GM21526 (cell line): ENCODE results near the gene BTG2.

Experiments used
- ATAC-seq: cut with Tn5 transposase; IDR thresholded peaks from one replicate; pipeline ENCODE4 v1.9.1; 2021; ENCODE audit warnings: moderate library complexity; ENCODE audit not compliant: unreplicated experiment, low FRiP score

BTG2 gene

DNA sequence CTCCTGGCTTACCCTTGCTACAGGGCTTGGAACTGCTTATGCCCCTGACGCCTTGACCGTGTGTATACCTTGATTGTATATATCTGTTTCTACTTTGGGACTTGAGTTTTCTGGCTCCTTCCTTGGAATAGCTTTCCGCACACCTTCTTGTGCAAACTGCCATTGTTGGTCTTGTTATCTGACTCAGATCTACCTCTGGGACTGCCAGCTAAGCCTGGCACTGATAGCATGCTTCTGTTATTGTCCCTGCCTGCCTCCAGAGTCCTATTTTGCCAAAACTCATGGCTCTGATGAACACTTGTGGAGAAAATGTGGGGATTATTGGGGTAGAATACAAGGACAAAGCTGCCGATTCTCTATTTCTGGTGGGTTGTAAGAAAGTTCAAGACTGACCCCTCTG lies 30.2 kb downstream of the BTG2 start:
- ATAC-seq, result no peak

GRCh38 chr1:203336097-203336496 lies 30.8 kb downstream of the BTG2 start:
- ATAC-seq, result no peak

- no peak for ATAC-seq
Measured at GRCh38 chr1:203338335-203339036, 33.2 kb downstream of the BTG2 start.

DNA sequence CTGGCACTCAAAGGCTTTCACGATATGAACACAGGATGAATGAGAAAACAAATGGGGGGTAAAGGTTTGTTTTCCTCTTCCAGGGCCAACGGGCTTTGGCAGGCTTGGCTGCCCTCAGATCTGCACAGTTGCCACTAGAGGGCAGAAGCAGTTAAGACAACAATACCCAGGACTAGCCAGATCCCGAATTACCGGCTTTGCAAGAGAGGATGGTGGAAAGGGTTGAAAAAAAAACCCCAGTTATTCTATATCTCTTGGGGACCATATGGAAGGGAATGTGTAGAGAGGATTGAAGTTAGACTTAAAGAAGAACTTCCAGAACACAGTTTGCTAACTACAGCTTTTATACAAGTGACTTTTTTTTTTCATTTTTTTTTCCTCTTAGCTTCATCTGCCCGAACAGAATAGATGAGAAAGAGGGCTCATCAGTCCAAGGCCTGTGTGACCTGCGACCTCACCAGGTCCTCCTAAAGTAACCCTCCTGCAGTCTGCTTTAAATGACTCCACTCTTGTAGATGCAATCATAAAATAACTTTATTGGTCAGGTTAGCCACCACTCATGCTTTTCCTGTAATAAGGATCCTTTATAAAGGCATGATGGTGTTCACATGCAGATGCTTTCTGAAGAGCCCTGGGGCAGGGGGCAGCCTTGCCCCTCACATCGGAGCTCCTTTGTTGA lies 34.9 kb downstream of the BTG2 start:
- ATAC-seq, result peak; percentile 50

DNA sequence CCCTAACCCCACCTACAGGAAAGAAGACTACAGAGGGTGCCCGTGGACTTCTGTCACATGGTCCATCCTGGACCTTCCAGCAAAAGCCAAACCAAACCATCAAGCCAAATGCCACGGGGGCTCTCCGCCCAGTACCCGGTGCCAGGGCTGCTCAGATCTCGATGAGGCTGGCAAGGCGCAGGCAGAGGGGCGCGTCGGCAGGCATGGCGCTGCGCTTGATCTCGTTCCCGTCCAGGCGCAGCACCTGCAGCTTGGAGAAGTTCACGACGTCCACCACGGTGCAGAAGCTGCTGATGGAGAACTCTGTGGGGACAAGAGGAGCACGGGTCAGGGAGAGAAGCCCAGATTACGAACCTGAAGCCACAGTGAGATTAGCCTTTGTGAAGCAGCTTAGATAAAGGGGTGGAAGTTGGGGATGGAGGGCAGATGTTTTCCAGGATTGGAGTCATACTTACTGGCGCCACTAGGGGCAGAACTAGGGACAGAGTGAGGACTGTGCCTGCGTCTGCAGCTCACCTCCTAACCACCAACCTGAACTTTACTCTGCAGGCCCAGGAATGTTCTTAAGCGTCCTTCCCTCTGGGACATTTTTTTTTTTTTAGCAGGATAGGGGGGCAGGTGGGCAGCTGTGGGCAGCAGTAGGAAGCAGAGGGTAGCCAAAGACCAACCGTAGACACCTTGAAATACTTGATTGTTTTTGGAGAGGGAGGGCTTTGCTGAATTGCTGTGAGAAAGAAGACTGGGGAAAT lies 37.0 kb downstream of the BTG2 start:
- ATAC-seq, result no peak

DNA sequence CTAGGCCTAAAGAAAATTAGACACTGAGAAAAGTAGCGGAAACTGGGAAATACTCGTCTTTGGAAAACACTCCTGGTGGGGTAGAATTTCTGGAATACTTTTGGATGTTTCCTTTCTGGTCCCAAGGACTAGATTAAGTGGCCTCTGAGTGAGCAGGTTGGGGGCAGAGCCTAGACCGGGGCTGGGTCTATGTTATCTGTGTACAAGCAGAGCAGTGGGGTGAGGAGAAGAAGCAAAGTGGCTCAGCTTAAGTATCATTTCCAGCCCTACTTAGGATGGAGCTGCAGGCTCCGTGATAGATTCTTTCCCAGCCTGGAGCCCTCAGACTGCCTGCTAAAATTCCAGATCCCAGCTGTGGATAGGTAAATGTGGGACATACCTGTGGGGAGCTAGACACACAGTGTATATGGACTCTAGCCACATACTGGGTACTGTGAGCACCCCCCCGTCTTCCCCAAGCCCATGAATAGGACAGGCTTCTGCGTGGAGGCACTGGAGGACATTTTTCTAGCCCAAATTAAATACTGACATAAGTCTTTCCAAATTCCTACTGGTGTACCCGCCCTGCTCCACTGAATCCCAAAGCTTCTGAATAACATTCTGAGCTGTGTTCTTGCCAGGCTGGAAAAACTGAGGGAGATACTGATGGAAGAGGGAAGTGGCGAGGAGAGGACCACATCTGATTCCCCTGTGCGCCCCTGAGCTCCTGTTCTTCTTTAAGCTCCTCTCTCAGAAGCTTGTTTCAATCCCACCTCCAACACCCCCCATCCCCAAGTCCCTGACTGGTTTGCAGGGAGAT lies 38.8 kb downstream of the BTG2 start:
- no peak for ATAC-seq

DNA sequence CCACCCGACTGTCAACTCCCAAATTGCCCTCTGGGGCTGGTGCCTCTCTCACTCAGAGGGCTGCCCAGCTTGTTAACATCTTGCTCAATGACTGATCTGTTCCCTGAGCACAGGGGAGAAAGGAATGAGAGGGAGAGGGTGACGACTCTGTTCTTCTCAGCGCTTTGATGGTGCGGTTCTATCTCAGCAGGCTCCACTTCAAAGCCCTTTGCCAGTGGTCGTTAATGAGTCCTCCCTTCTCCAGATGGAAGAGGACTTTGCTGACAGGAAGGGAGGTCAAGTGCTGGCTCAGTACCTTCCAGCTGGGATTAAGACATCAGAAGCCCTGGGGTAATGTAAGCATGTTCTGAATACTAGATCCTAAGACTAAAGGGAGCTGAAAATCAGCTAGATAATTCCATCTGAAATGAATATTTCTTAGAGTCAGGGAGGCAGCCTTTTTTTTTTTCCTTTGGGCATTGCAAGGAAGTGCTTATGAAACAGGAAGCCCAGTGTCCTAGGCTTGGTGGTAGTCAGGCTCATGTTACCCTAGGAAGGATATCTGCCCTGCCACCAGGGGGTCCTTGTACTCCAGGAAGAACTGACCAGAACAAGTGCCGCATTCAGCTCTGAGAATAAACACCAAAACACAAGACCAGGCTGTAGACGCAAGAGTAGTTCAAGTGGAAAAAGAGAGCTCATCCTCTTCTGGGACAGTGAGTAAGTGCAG lies 40.9 kb downstream of the BTG2 start:
- no peak for ATAC-seq

DNA sequence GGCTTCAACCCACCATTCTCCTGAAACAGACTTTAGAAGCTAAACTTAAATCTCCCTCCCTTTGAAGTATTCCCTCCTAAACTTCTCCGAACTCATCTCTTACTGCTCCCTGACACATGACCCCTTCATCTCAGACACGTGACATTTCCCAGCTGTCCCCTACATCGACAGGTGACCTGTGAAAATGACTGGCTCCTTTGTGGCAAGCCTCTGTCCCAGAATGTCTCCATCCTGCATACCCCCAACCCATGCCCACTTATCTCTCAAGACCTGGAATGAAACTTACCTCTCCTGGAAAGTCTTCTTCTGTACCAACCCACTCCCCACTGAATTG lies 41.4 kb downstream of the BTG2 start:
- no peak for ATAC-seq

- no peak for ATAC-seq
Measured at GRCh38 chr1:203349166-203349565, 43.8 kb downstream of the BTG2 start.

- no peak for ATAC-seq
Measured at GRCh38 chr1:203349773-203350524, 44.6 kb downstream of the BTG2 start.

DNA sequence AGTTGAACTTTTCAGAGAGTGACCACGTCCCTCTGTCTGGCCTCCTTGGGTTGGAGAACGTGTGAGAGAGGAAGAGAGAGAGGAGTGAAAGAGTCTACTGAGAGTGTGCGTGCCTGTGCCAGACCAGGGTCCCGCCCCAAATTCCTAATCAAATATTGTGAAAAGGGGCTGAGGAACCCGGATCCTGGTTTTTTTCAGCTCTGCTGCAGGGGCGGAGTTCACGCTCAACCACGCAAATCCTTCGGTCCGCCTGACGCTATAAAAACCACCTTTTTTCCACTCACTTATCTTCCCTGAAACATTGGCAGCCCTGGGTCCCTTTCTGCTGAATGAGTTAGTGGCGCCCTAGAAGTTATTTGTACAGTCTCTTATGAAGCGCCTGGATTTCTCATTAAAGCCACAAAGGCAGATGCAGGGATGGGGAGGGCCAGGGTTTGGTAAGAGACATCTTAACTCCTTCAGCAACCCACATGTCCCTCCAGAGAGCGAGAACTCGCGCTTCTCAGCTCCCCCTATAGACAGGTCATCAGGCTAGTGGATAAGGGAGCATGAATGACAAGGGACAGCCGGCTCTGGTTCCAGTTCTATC lies 45.8 kb downstream of the BTG2 start, which contains the start of gene FMOD:
FMOD (minus strand) TSS at position 86 of the 589 bp plus-strand sequence. CDS start 2,852 bp downstream, outside the sequence.
- no peak for ATAC-seq

- no peak for ATAC-seq
Measured at GRCh38 chr1:203353486-203353885, 48.2 kb downstream of the BTG2 start.

DNA sequence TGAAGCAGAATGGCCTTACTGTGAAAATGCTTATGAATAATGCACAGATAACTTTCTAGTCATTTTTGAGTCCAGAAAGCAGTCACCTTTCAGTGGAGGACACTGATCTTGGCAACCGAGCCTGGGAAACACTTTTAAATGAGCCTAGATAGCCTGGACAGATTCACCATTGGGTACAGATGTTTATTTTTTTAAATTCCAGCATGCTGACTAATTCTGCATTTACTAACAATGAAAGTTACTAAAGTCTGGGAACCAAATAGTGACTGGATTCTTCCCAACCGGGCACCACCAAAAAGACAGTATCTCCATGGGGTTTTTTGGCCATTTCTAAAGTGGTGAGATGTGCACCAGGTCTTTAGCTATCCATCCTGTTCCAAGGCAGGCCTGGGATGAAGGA lies 48.9 kb downstream of the BTG2 start:
- no peak for ATAC-seq

DNA sequence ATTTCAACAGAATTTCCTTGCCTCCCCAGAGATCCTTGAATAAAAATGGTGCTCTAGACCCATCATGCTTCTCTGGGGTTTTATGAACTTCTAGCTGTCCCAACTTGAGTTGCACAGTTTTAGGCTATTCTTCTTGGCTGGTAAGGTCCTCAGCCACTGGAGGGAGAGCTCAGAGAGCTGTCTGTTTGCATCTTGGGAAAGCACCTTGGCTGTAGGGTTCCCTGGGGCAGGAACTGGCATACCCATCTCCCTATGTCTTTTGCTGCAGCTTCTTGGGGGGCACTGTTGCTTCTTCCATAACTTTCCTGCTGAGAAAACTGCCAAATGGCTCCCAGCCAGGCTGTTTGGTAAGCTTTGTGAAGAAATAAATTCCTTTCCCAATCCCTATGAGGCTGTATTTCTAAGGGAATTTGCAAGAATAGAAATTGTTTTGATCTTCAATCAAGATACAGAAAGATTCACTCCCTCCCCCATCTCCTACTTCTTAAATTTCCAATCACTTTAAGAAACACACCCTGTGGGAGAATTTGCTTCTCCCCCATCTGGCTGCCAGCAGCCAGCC lies 53.8 kb downstream of the BTG2 start:
- ATAC-seq, result no peak
